ENCODE results near the gene TMEM131L. TPM values are rescaled to one million over a fixed set of nuclear protein-coding genes. Genes with fewer than 3 reads are reported as not detected.

Gene TMEM131L
- polyA plus RNA-seq, 3 donors, result 11.2 to 58.3 (median 26.0) TPM

Other genes with a start within 250 kb of the TMEM131L start
- not detected for gene MND1, start 121.7 kb upstream of the TMEM131L start, polyA plus RNA-seq
- 100 to 1,000 TPM; 133 to 187 (median 162) TPM for gene TLR2, start 217.9 kb downstream of the TMEM131L start, polyA plus RNA-seq

Measured in CD14-positive monocyte (primary cell).